GM19240 (cell line): ENCODE results near the gene CDK19.
"Not testable (repeated sequence)": the region's sequence is repeated elsewhere in the genome, so short reads cannot be mapped to it uniquely, and the experiment has no call there.

Experiments
- DNase-seq: peaks from one replicate; pipeline ENCODE4 v3.0.0; 2011; ENCODE audit warnings: low spot score; ENCODE audit not compliant: insufficient read length

CDK19 gene

DNA sequence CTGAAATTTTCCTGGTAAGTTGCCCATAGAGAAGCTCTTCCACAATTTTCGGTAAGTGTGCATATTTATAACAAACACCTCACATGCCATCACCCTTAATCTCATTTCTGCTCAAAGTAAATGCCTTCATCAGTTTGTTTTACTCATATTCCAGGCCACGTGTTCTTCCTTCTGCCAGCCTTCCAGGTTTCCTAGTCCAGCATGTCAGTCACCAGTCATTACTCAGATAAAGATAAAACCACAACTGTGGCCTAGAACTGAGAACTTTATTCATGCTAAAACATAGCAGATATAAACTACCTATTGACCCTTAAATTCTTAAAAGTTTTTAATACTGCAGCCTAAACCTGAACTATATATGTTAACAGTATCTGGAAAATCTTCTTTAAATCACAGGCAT, 189.4 kb downstream of the CDK19 start:
- DNase-seq = no peak

DNA sequence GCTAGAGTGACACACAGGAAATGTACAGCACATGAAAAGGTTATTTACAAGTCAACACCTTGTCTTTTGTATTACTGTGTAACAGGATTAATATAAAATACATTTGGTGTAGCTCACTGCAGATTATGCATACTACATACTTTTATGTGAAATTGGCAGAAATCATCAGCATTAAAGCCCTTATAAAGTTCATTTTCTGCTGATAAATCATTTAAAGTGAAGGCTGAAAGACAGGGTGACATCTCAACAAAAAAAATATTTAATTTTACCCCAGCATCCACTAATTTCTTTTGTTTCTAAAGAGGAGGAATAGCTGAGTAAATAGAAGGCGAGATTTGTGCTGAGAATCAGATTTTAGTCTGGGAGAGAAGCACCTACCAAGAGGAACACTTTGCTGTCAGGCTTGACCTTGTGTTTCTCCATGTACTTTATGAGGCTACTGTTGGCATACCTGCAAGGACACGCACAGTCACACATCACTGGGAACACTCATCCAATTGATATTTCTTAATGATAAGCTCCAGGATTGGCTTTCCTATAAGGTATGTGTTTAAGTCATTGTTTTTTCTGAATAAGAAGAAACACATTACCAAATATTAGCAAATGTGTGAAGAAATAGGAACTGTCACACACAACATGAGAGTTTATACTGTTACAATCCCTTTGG, 192.2 kb downstream of the CDK19 start:
- no peak for DNase-seq

DNA sequence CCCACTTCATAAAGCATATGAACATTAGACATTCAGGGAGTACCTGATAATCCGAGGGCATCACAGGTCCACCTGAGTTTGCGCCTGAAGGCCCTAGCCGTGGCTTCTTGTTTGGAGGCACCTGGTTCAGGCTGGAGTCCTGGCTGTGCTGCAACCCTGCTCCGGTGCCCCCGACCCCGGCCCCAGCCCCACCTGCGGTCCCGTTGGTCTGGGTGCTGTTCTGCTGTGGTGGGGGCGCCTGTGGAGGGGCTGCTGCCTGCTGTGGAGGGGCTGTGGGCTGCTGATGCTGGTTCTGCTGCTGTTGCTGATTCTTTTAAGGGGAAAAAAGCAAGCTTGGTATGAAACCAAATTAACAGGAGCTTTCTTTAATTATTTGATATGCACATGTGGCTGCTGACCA, 194.2 kb downstream of the CDK19 start:
- no peak for DNase-seq

DNA sequence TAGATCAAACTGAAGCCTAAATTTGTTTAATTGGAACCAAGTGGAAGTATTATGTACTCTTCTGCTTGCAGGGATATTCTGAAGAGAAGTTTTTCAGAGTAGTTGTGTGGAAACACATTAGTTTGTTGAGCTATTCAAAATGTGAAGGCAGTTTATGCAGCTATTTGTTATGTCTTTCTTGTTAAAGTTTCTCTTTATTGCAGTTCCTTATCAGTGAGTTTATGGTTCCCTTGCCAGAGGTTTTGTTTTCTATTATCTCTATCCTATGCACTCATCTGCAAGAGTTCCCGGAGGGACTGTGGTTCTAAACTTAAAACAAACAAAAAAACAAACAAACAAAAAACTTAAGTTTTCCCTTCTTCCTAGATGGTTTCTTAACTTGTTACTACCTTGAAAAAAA, 195.2 kb downstream of the CDK19 start:
- no peak for DNase-seq

DNA sequence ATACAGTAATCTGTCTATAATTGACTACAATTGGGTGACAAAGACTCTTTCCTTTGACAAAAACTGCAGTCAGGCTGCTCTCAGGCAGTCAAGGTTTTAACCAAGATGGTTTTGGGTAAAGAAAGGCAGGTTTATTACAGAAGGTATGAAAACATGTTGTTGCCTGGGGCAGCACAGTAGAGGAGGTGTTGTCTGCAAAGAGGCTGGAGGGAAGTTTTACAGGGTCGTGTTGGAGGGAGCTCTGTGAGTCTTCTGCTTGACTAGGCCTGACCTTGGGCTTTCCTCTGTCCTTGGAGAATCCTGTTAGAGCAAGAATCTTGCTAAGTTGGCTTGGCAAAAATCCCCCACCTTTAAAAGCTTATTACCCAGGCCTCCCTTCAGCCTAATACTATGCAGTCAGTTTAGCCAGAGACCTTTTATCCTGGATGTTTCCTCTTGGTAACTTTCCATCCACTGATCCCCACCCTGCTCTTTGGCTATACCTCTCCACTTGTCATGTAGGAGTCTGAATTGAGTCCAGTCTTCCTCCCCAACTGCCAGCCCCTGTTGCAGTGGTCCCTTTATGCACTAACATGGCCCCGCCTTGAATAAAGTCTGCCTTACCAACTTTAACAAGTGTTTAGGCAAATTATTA, 195.9 kb downstream of the CDK19 start:
- DNase-seq = no peak

DNA sequence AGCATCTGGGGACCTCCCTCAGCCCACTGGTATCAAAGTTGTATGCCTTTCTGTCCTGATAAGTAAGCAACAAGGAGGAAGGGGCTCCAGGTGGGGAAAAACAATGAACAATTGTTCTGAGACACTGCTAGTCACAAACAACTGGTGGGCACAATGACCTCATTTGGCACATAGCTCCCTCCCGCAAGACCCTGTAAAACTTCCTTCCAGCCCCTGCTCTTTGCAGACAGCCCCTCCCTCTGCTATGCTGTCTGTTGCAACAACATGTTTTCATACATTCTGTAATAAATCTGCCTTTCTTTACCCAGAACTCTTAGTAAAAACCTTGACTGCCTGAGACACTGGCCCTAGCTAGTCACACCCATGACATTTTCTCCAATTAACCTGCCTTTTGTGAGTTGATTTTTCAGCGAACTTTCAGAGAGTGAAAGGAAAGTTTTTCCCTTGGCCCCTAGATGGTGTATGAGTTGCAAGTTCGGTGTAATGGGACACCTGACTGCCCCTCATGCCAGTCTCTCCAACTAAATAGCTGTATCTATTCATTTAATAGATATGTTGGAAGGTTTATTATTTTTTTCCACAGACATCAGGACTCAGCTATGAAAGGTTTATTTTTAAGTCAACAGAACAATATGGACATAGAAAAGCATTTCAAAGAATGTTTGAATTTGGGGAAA, 196.5 kb downstream of the CDK19 start:
- DNase-seq = no peak

DNA sequence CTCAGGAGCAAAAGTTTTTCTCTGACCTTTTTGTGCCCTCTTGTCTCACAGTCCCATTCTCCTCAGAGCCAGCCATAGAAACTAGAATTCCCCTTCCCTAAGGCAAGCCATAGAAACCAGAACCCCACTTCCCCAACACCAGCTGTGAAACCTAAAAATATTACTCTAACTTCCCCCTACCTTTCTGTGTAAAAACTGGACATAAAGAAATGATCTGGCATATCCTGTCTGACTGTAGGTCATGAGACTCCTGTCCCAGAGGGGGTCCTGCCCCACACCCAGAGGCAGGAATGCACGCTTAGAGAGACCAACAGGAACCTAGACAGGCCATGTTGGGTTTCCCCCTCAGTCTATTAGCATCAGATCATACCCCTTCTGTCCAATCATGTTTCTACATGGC, 198.2 kb downstream of the CDK19 start:
- DNase-seq = no peak

DNA sequence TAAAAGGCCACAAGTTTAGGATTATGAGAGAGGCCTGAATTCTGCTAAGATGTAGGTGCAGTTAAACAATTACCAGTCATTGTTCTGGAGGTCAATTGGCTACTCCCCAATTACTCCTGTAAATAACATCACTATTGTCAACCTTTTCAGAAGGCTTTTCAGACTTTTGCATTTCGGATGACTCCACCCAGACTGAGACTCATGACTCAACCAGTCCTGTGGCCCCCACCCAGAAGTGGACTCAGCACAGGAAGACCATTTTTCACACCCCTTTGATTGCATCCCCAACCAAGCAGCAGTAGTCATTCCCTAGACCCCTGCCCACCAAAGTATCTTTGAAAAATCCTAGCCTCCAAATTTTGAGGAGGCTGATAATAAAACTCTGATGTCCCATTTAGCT, 199.5 kb downstream of the CDK19 start:
- no peak for DNase-seq

DNA sequence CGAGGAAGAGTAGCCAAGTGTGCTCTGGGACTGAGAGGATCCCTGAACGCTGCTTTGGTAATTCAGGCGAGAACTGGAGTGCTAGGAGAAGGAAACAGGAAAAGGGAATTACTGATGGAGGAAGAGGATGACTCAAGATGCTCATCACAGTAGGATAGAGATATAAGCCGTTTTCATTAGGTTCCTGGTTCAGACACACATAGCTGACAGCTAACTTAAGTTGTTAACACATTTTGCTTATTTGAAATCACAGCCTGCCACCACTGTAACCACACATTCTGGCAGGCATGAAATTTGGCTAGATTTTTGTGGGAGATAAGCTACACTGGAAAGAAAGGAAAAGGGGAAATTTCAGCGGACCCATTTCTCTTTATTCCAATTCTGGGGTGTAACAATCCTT, 200.7 kb downstream of the CDK19 start:
- no peak for DNase-seq

DNA sequence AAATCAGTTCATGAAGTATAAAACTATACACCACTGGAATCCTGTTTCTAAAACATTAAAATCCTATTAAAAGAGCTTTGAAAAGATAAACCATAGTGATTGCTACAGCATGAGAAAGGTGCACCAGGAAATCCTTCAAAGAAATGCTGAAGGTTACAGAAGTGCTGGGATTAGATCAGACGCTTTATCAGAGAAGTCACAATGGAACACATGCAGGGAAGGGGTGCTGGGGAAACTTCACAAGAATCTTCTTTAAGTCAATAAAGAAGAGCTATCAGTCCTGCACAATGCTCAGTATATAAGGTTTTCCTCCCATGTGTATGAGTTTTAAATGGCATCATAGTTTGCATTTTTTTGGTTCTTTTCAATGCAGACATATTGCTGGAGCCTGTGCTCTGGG, 201.2 kb downstream of the CDK19 start:
- DNase-seq = no peak

DNA sequence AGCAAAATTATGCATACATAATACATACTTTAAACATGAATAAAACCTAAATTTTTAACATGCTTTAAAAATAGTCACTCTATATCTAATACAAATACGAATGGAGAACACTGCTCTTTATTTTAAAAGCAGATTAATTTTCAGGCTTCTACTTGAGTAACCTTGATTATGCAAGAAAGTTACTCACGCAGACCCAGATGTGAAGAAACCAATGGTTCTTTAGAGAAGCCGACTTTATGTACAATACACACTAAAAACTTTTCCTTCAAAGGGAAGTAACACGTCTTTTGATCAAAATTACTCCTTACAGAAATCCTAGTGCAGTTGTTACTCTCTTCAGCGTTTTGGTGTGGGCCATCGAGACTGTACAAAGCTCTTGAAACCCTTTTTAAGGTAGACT, 201.9 kb downstream of the CDK19 start:
- DNase-seq = no peak

DNA sequence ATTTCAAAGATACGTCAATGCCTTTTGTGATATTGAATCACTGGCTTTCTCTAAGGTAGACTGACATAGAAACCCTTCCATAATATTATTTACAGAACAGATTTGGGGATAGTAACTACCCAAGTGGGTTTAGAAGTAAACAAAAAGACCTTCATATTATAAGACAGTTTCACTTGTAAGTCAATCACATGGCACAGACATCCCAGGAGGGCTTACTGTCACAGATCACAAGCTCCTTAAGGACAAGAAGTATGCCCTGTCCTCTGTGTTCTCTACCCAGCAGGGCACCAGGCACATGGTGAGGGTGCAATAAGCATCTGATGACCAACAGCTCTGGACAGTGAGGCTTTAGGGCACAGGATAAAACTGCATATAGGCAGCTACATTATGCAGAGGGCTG, 203.0 kb downstream of the CDK19 start:
- no peak for DNase-seq

DNA sequence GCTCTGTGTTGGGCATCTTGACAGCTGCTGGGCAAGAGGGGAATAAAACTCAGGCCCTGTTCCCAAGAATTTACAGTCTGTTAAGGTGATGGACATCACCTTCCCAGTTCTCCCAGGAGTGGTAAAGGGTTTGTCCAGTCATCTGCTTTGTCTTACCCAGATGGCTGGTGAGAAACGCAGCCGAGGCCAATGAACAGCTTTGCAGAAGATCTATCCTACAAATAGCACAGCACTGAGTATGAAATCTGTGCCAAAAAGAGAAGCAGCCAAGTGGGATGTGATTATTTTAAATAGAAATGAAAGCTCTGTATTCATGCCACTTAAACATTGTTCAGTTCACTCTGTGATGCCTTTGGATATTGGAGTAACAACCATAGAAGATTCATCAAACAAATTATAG, 206.2 kb downstream of the CDK19 start:
- DNase-seq = no peak

DNA sequence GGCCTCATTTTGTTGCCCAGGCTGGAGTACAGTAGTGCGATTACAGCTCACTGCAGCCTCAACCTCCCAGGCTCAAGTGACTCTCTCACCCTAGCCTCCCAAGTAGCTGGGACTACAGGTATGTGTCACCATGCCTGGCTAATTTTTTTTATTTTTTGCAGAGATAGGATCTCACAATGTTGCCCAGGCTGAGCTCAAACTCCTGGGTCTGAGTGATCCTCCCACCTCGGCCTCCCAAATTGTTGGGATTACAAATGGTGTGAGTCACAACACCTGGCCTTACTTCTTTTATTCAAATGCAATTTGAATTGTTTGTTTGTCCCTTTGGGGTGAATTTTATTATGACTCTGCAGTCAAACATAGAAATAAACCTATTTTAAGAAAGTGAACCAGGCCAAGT, 207.1 kb downstream of the CDK19 start:
- no peak for DNase-seq

DNA sequence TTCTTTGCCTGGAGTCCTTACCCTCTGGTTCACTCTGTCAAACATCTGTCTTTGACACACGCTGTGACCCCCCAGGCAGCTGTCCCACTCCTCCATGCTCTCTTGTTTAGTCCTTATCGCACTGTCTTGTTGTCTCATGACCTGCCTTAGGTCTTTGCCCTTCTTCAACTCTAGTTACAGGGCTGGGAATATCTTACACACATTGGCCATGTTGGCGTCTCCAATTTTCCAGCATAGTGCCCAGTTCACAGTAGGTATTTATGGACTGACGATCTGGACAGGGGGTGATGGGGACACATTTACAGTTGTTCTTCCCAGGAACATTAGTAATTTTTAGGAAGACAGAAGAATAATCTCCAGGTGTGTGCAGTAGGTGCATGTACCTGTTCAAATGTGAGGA, 209.1 kb downstream of the CDK19 start:
- no peak for DNase-seq

DNA sequence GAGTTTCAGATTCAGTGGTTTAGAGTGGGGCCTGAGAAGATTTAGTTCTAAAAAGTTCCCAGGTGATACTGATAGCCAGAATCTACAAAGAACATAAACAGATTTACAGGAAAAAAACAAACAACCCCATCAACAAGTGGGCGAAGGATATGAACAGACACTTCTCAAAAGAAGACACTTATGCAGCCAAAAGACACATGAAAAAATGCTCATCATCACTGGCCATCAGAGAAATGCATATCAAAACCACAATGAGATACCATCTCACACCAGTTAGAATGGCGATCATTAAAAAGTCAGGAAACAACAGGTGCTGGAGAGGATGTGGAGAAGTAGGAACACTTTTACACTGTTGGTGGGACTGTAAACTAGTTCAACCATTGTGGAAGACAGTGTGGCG, 214.6 kb downstream of the CDK19 start:
- DNase-seq = not testable (repeated sequence)

DNA sequence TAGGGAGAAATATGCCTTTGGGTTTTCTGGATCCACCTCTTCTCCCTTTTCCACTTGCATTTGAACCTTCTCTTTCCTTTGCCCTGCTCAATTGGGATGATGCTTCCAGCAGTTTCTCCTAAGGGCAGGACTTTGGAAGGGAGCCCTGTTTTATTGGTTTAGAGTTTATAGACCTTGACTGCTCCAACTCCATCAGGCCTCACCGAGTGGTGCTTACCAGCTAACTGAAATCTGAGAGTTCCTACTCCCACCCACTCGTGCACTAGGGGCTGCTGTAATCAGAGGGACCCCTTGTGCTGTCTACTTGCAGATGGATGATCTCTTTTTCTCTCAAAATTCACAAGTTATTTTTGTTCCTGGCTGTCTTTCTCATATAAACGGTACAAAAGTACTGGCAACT, 217.5 kb downstream of the CDK19 start:
- DNase-seq = no peak

DNA sequence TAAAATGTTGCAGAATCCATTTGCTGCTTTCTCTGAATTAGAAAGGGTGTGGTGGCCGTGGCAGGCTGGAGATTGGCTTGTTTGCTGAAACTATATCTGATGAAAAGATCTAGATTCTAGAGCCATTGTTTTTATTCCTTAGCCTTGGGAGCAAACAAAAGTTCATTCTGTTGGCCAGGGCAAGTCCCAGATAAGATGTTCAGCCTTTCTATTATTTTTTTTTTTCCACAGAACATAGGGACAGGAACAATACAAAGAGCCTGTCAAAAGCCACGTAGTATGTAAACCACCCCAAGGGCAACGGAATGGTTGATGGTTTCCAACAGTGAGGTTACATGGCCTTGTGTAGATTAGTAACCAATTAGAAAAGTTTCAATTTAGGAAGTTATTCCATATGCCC, 218.9 kb downstream of the CDK19 start:
- no peak for DNase-seq

DNA sequence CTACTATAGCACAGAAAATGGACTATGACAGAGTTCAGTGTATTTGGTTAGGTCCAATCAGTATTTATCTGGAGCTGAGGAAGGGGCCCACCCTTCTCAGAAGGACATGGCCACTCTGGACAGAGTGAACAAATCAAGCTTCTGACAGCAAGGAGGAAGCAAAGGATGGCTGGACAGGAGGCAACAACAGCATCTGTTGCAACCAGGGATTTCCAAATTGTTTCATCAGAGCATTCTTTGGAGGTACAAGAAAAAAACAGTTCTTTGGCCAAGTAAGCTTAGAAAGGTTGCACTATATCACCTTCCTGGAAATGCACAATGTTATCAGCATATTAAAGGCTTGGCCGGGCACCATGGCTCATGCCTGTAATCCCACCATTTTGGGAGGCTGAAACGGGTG, 220.2 kb downstream of the CDK19 start:
- no peak for DNase-seq

DNA sequence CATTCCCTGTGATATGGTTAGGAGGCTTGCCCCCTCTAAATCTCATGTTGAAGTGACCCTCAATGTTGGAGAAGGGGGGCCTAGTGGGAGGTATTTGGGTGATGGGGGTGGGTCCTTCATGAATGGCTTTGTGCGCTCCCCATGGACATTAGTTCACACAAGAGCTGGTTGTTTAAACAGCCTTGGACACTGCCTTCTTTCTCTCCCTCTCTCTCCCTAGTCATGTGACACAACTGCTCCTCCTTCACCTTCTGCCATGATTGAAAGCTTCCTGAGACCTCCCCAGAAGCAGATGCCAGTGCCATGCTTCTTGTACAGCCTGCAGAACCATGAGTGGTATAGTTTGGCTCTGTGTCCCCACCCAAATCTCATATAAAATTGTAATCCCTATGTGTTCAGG, 221.6 kb downstream of the CDK19 start:
- no peak for DNase-seq

DNA sequence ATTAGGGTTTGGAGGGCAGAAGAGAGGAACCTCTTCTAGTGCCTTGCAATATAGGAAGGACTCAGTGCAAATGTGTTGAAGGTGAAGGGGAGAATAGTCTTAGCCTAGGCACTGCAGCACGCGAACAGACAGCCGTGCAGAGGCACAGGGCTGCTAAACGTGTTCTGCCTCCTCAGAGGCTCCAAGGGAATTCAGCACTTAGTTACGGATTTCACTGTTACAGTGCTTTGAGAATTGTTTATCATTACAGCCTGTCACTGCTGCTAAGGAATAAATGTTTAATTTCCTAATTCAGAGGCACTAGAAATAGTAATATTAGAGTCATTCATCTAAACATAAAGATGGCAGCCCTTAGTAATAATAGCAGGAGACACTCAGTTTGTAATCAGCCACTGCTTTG, 222.5 kb downstream of the CDK19 start:
- no peak for DNase-seq

DNA sequence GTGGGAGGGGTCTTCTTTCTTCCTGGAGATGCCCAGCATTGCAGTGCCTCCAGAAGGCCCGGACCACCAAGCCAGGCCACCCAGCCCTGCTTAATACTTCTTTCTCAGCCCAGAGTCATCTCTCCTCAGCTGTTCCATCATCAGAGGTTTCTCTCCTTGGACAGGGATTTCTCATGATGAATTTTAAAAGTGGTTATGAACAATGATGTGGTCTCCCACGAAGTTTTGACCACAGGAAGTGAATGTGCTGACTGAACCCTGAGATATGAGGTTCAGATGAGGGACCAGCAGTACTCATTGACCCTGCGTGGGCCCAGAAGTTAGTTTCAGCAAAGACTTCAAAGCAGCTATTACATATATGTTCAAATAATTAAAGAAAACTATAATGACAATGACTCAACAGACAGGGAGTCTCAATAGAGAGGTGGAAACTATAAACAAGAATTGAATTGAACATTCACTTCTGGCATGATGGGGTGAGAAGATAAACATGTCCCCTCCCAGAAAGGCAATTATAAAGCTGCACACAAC, 224.4 kb downstream of the CDK19 start:
- DNase-seq = no peak
